GM19467 (cell line): ENCODE results near the gene USP2.

ENCODE experiments used
- ATAC-seq: cut with Tn5 transposase; IDR thresholded peaks from one replicate; pipeline ENCODE4 v1.9.1; 2021; ENCODE audit warnings: mild to moderate bottlenecking, moderate library complexity; ENCODE audit not compliant: unreplicated experiment

Gene USP2

GRCh38 chr11:119363851-119364590 lies 17.5 kb downstream of the USP2 start:
- ATAC-seq: no peak

DNA sequence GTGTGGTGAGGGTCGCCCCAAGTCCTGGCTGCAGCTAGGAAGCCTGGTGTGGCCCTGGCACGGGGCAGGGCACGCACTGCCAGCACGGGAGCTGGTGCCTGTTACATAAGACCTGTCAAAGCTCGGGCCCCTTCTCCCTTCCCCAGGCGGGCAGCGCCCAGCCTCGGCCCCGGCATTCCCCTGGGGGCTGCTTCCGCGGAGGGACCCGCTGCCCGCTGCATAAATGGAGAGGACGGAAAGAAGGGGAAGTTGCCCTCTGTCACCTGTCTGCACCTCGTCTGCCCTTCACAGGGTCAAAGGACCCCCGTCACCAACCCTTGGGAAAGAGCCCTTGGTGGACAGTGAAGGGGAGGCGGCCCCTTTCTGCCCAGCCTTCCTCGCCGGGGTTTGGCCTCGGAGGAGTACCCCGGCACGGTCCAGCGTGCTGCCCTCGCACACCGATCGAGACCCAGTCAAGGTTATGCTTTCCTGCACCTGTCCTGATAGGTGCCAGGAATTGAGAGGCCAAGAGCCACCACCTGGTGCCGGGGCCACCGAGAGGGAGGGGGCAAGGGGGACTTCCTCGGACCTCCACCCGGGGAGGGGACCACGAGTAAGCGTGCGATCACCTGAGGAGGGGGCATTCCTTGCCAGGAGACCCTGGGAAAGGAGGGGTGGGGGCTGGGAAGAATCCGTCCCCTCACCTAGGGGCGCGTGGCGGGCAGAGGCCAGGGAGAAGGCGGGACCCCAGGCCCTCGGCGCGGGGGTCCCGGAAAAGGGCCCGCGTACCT lies 18.2 kb downstream of the USP2 start:
- ATAC-seq: no peak

DNA sequence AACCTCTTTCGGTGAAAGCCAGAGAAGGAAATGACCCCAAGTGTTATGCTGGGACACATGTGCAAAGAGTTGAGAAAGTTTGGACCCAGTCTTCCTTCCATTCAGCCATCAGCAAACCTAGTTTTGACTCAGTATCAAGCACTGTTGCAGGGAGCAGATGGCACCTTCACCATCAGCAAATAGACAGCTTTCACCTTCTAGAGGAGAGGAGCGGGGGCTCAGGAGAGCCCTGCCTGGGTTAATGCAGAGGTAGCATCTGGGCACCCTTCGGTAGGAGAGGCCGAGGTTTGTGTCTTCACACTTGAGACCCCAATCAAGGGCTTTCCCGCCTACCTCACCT lies 18.8 kb downstream of the USP2 start:
- no peak for ATAC-seq

DNA sequence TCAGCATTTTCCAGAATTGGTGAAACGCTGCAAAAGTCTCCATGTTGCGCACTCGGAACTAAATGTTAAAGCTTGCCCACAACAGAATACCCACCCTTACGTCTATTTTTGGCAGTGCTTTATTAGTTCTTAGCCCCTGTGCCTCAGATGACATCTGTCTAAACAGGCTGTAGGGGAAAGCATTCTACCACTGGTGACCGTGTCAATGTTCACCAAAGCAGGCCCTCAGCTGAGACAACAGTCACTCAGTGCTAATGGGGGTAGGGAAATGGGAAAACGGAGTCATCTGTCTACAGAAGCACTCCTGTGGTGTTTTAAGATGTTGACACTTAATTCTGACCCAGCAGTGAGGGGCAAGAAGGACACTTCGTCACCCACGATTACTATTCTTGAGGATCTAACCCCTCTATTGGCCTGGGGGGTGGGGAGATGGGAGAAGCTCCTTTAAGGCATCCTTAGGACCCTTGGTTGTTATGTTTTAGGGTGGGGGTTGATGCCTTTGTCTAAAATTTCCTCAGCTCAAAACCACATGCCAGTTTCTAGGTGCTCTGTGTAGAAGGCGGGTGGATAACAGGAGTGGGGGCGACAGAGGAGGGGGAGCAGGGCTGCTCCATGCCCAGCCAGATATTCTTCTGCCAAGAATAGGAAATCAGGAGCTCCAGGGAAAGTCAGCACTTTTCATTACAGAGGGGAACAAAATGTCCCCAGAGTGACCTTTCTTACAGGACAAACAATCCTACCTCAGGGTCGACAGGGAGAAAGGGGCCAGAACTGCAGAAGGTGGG lies 19.4 kb downstream of the USP2 start:
- ATAC-seq: no peak

GRCh38 chr11:119361056-119361787 lies 20.3 kb downstream of the USP2 start:
- ATAC-seq: no peak

GRCh38 chr11:119359365-119360214 lies 21.9 kb downstream of the USP2 start:
- no peak for ATAC-seq

- no peak for ATAC-seq
Observed at GRCh38 chr11:119357074-119357473, 24.4 kb downstream of the USP2 start.

DNA sequence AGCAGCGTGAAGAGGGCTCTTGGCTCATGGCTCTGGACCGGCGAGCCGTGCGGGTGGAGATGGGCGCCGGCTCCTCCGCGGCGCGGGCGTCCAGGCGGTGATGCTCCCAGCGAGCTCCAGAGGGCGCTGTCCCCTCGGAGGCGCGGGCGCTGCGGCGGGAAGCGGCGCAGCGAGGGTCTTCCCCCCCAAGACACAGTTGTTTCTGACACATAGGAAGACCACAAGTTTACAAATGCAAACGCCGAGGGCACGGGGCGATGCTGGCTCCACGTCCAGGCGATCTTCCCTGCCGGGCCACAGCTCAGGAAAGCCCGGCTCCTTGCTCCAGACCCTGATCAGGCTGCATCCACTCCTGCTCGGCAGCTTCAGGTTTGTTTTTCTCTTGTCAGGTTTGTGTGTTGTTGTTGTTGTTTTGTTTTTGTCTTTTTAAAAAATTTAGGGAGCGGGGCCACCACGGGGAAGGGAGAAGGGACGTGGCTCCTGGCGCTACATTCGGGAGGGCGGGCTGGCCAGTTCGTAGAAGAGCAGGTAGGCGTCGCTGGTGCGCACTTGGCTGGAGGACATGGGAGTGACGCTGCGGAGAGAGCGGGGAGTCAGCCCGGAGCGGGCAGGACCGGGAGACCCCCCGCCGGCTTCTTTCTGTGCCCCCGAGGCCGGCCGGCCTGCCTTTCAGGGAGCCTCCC lies 25.0 kb downstream of the USP2 start:
- no peak for ATAC-seq

DNA sequence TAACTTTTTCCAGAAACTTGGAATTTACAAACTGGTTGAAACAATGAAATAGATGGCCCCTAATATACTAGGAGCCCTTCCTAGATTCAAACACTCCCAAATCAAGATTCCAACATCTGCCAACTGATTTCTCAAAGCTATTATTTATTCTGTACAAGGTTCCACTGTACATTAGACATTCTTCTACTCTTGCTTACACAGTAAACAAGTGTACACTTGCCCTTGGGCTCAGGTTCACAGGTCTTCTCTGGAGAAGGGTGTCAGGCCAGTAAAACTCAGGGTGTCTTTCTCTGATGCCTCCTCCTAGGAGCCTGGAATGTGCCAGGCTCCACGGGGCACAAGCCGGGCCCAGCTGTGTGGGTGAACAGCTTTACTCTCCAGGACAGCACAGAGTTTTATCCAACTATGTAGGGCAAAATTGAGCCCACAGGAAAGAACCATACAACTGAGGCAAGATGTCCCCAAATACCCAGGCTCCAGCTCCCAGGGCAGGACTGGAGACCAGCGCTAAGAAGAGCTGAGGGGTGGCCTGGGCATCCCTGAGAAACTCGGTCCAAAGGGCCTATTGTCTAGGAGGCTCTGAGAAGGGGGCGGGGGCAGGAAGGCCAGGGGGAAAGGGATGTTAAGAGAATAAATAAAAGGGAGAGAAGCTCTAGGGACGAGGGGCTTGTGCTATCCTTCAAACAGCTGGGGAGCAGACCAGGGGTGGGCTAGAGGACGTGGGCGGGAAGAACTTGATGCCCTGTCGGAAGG lies 26.2 kb downstream of the USP2 start:
- ATAC-seq: no peak

- ATAC-seq: no peak
Observed at GRCh38 chr11:119352857-119353260, 28.6 kb downstream of the USP2 start.

GRCh38 chr11:119351232-119351631 lies 30.3 kb downstream of the USP2 start:
- no peak for ATAC-seq

DNA sequence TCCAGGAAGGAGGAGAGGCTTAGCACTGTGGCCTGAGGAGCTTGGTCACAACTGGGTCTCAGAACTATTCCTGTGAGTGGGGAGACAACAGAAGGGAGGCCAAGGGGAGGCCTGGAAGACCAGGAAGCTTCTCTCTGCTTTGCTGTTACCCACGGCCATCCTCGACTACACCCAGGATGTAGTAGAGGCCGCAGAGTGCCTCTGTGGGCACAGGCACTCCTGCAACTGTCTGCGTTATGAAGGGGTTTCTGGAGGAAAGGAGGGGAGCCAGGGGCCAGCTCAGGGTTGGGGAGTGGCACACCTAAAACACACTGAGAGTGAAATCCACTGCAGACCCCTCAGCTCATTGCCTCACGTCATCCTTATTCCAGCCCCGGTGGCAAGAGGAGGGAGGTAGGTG lies 31.2 kb downstream of the USP2 start:
- ATAC-seq: no peak

- ATAC-seq: no peak
Observed at GRCh38 chr11:119347940-119348605, 33.4 kb downstream of the USP2 start.

DNA sequence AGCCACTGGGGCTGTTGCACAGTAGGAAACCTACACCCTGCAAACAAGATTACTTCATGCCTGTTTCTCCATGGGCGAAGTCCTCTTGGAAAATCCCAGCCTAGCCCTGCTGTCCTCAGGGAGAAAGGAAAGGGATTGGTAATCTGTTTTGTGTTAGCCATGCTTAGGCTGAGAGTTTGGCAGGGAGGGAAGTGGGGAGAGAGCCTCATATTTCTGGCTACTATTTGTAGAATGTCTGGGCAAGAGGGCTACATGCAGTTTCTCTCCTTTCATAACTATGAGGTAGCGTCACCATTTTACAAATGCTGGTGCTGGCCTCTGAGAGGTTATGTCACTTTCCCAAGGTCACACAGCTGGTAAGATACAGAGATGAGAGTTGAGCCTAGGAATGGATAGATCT lies 34.2 kb downstream of the USP2 start:
- no peak for ATAC-seq

GRCh38 chr11:119346605-119347004 lies 34.9 kb downstream of the USP2 start, which contains the start of gene MFRP:
MFRP (minus strand) TSS chr11:119346705; CDS start chr11:119346513, 192 bp downstream.
- ATAC-seq: no peak

- no peak for ATAC-seq
Observed at GRCh38 chr11:119345685-119346084, 35.8 kb downstream of the USP2 start.

- no peak for ATAC-seq
Observed at GRCh38 chr11:119344291-119345010, 37.0 kb downstream of the USP2 start.

DNA sequence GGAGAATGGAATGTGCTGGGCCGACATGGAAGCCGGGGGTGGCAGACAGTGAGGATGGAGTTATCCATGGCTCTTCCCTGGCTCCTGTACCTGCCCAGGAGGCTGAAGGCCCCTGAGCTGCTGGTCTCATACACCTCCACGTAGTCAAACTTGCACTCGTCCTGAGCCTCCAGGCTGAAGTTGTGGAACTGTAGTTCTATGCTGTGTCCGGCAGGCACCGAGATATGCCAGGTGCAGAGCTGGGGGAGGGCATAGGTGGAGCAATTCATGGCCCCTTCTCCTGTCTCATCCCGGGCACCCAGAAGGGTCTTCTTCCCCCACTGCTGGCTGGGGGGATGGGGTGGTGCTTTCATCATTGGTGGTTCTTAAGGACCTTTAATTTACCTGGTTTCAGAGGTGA lies 37.8 kb downstream of the USP2 start:
- ATAC-seq: no peak
